BE2C (cell line): ENCODE data around the gene CHD6.

Experiments
- DNase-seq: peaks from one replicate; pipeline ENCODE4 v3.0.0-alpha.2; 2020
- H3K27me3 ChIP-seq: fragments of 250-450 bp; sonication (Bioruptor Pico); 2 replicates; pipeline ENCODE4 v1.5.1; 2020; ENCODE audit warnings: mild to moderate bottlenecking
- H3K36me3 ChIP-seq: fragments of 250-450 bp; sonication (Bioruptor Pico); 2 replicates; pipeline ENCODE4 v1.5.1; 2020; ENCODE audit warnings: mild to moderate bottlenecking
- H3K4me1 ChIP-seq: fragments of 250-450 bp; sonication (Bioruptor Pico); 2 replicates; pipeline ENCODE4 v1.5.1; 2020
- H3K4me3 ChIP-seq: 2 replicates; pipeline ENCODE4 v1.5.1; 2011; ENCODE audit warnings: low read depth, low read length
- H3K9me3 ChIP-seq: fragments of 250-450 bp; sonication (Bioruptor Pico); 2 replicates; pipeline ENCODE4 v1.5.1; 2020
- CTCF ChIP-seq: IDR thresholded peaks from 2 replicates; pipeline ENCODE4 v1.5.1; 2012; ENCODE audit warnings: mild to moderate bottlenecking, low read depth, low read length

The CHD6 gene

GRCh38 chr20:41463567-41463966, 154.6 kb downstream of the CHD6 start:
- no peak for TF ChIP-seq CTCF
- Histone ChIP-seq H3K27me3 (no peaks in the 10 kb centered on the region), H3K4me1 (no peaks in the 10 kb centered on the region), H3K4me3 (no peak overlapping the region), H3K9me3 (no peaks in the 10 kb centered on the region), H3K36me3 (peaks cover 8% of the 10 kb centered on the region)
- DNase-seq, result no peak

GRCh38 chr20:41462372-41463161, 155.6 kb downstream of the CHD6 start:
- DNase-seq, result no peak
- TF ChIP-seq CTCF, result no peak
- no peaks in the 10 kb centered on the region for H3K4me1 ChIP-seq

GRCh38 chr20:41458761-41459160, 159.4 kb downstream of the CHD6 start:
- Histone ChIP-seq H3K4me1 (no peaks in the 10 kb centered on the region), H3K4me3 (no peak overlapping the region), H3K36me3 (peaks cover 34% of the 10 kb centered on the region), H3K9me3 (no peaks in the 10 kb centered on the region), H3K27me3 (no peaks in the 10 kb centered on the region)
- no peak for TF ChIP-seq CTCF
- DNase-seq, result no peak

More at GRCh38 chr20:41462372-41463161, 155.6 kb downstream of the CHD6 start:
- Histone ChIP-seq H3K36me3 (peaks cover 5% of the 10 kb centered on the region), H3K9me3 (no peaks in the 10 kb centered on the region), H3K27me3 (no peaks in the 10 kb centered on the region), H3K4me3 (no peak overlapping the region)

- Histone ChIP-seq H3K36me3 (peaks cover 48% of the 10 kb centered on the region), H3K4me1 (no peaks in the 10 kb centered on the region), H3K4me3 (no peak overlapping the region), H3K27me3 (no peaks in the 10 kb centered on the region), H3K9me3 (no peaks in the 10 kb centered on the region)
- TF ChIP-seq CTCF, result no peak
- no peak for DNase-seq
These were observed 160.9 kb downstream of the CHD6 start for GRCh38 chr20:41457173-41457857.

GRCh38 chr20:41456351-41456750, 161.8 kb downstream of the CHD6 start:
- no peak for TF ChIP-seq CTCF
- Histone ChIP-seq H3K4me3 (no peak overlapping the region), H3K4me1 (no peaks in the 10 kb centered on the region), H3K36me3 (peaks cover 58% of the 10 kb centered on the region), H3K27me3 (no peaks in the 10 kb centered on the region), H3K9me3 (no peaks in the 10 kb centered on the region)
- DNase-seq, result no peak

- Histone ChIP-seq H3K9me3 (no peaks in the 10 kb centered on the region), H3K4me3 (no peak overlapping the region), H3K36me3 (peaks cover 67% of the 10 kb centered on the region)
These were observed 163.9 kb downstream of the CHD6 start for GRCh38 chr20:41454250-41454649.

More at GRCh38 chr20:41454250-41454649, 163.9 kb downstream of the CHD6 start:
- H3K4me1 ChIP-seq, result no peaks in the 10 kb centered on the region
- DNase-seq, result no peak
- no peak for TF ChIP-seq CTCF
- no peaks in the 10 kb centered on the region for H3K27me3 ChIP-seq
